ENCODE data around the gene RILPL2.
"Not testable (repeated sequence)": the region's sequence is repeated elsewhere in the genome, so short reads cannot be mapped to it uniquely, and the experiment has no call there.

Gene RILPL2

GRCh38 chr12:123469978-123470377 is 33.5 kb upstream of the RILPL2 start:
- Histone ChIP-seq H4K91ac (ENCODE audit: low read length) (no peak overlapping the region), H2AK5ac (ENCODE audit: low read length, severe bottlenecking) (no peak overlapping the region), H2BK12ac (ENCODE audit: low read length in 2 of 2) (no peak overlapping the region), H3K4me3 (ENCODE audit: insufficient read depth in 1 of 2, low read depth in 1 of 2, low read length in 2 of 2) (no peak overlapping the region), H3K79me1 (replicated peaks; ENCODE audit: low read length, poor library complexity, severe bottlenecking) (peaks cover 34% of the 10 kb centered on the region), H3K9ac (ENCODE audit: low read length) (no peak overlapping the region), H3K4me2 (ENCODE audit: low read length, poor library complexity, severe bottlenecking) (no peak overlapping the region), H3K18ac (ENCODE audit: low read depth in 1 of 2, low read length in 2 of 2) (no peak overlapping the region), H3K36me3 (ENCODE audit: control insufficient read depth in 1 of 2, insufficient read depth in 2 of 2, low read depth in 1 of 2, low read length in 2 of 2) (peaks cover 32 to 67% of the 10 kb centered on the region in 2 experiments), H2BK120ac (ENCODE audit: low read depth, low read length) (no peak overlapping the region), H3K27me3 (ENCODE audit: control insufficient read depth in 1 of 2, insufficient read depth in 1 of 2, low read length in 2 of 2) (no peaks in the 10 kb centered on the region), H3K4me1 (ENCODE audit: control insufficient read depth, insufficient read depth, low read depth, low read length) (peaks cover 6% of the 10 kb centered on the region), H3K4ac (ENCODE audit: low read depth in 1 of 2, low read length in 2 of 2) (no peak overlapping the region), H2AFZ (ENCODE audit: low read depth, low read length) (no peak overlapping the region), H4K8ac (ENCODE audit: low read length) (no peak overlapping the region), H3K23ac (ENCODE audit: low read length in 2 of 2) (no peak overlapping the region), H2BK15ac (ENCODE audit: low read depth, poor library complexity, severe bottlenecking) (no peak overlapping the region), H3K9me3 (ENCODE audit: control insufficient read depth, low read length) (no peaks in the 10 kb centered on the region), H3K27ac (ENCODE audit: low read length, poor library complexity, severe bottlenecking) (no peak overlapping the region), H2BK5ac (ENCODE audit: low read depth, low read length, poor library complexity, severe bottlenecking) (no peak overlapping the region), H3K14ac (ENCODE audit: low read length in 2 of 2) (no peak overlapping the region)
- DNase-seq: no peak
- WGBS: 100% methylated on average over 2 of the region's 2 CpGs

GRCh38 chr12:123468786-123469185 is 32.3 kb upstream of the RILPL2 start:
- Histone ChIP-seq H3K18ac (ENCODE audit: low read depth in 1 of 2, low read length in 2 of 2) (no peak overlapping the region), H2AFZ (ENCODE audit: low read depth, low read length) (no peak overlapping the region), H3K27ac (ENCODE audit: low read length, poor library complexity, severe bottlenecking) (no peak overlapping the region), H2AK5ac (ENCODE audit: low read length, severe bottlenecking) (no peak overlapping the region), H3K23ac (ENCODE audit: low read length in 2 of 2) (no peak overlapping the region), H3K36me3 (ENCODE audit: control insufficient read depth in 1 of 2, insufficient read depth in 2 of 2, low read depth in 1 of 2, low read length in 2 of 2) (peaks cover 32 to 65% of the 10 kb centered on the region in 2 experiments), H3K4me2 (ENCODE audit: low read length, poor library complexity, severe bottlenecking) (no peak overlapping the region), H2BK15ac (ENCODE audit: low read depth, poor library complexity, severe bottlenecking) (no peak overlapping the region), H3K4me3 (ENCODE audit: insufficient read depth in 1 of 2, low read depth in 1 of 2, low read length in 2 of 2) (no peak overlapping the region), H4K91ac (ENCODE audit: low read length) (no peak overlapping the region), H3K9me3 (ENCODE audit: control insufficient read depth, low read length) (no peaks in the 10 kb centered on the region), H2BK120ac (ENCODE audit: low read depth, low read length) (no peak overlapping the region), H3K4ac (ENCODE audit: low read depth in 1 of 2, low read length in 2 of 2) (no peak overlapping the region), H4K8ac (ENCODE audit: low read length) (no peak overlapping the region), H3K27me3 (ENCODE audit: control insufficient read depth in 1 of 2, insufficient read depth in 1 of 2, low read length in 2 of 2) (no peaks in the 10 kb centered on the region), H2BK5ac (ENCODE audit: low read depth, low read length, poor library complexity, severe bottlenecking) (no peak overlapping the region), H2BK12ac (ENCODE audit: low read length in 2 of 2) (no peak overlapping the region), H3K9ac (ENCODE audit: low read length) (no peak overlapping the region), H3K4me1 (ENCODE audit: control insufficient read depth, insufficient read depth, low read depth, low read length) (peaks cover 4% of the 10 kb centered on the region), H3K79me1 (replicated peaks; ENCODE audit: low read length, poor library complexity, severe bottlenecking) (peaks cover 32% of the 10 kb centered on the region), H3K14ac (ENCODE audit: low read length in 2 of 2) (no peak overlapping the region)
- WGBS: 61% methylated on average over 1 of the region's 1 CpG
- no peak for DNase-seq

- no peak overlapping the region for H2BK120ac ChIP-seq (ENCODE audit: low read depth, low read length)
- H3K4me2 ChIP-seq (ENCODE audit: low read length, poor library complexity, severe bottlenecking): no peak overlapping the region
- no peak overlapping the region for H3K23ac ChIP-seq (ENCODE audit: low read length in 2 of 2)
- H3K18ac ChIP-seq (ENCODE audit: low read depth in 1 of 2, low read length in 2 of 2): no peak overlapping the region
- peaks cover 20 to 43% of the 10 kb centered on the region in 2 experiments for H3K36me3 ChIP-seq (ENCODE audit: control insufficient read depth in 1 of 2, insufficient read depth in 2 of 2, low read depth in 1 of 2, low read length in 2 of 2)
- H2AK5ac ChIP-seq (ENCODE audit: low read length, severe bottlenecking): no peak overlapping the region
- no peaks in the 10 kb centered on the region for H3K27me3 ChIP-seq (ENCODE audit: control insufficient read depth in 1 of 2, insufficient read depth in 1 of 2, low read length in 2 of 2)
- H4K8ac ChIP-seq (ENCODE audit: low read length): no peak overlapping the region
- no peak overlapping the region for H2BK12ac ChIP-seq (ENCODE audit: low read length in 2 of 2)
- no peak overlapping the region for H3K27ac ChIP-seq (ENCODE audit: low read length, poor library complexity, severe bottlenecking)
- H4K91ac ChIP-seq (ENCODE audit: low read length): no peak overlapping the region
- no peak overlapping the region for H2AFZ ChIP-seq (ENCODE audit: low read depth, low read length)
- no peak overlapping the region for H3K4ac ChIP-seq (ENCODE audit: low read depth in 1 of 2, low read length in 2 of 2)
- no peak overlapping the region for H2BK15ac ChIP-seq (ENCODE audit: low read depth, poor library complexity, severe bottlenecking)
- no peaks in the 10 kb centered on the region for H3K4me1 ChIP-seq (ENCODE audit: control insufficient read depth, insufficient read depth, low read depth, low read length)
- H3K4me3 ChIP-seq (ENCODE audit: insufficient read depth in 1 of 2, low read depth in 1 of 2, low read length in 2 of 2): no peak overlapping the region
- H2BK5ac ChIP-seq (ENCODE audit: low read depth, low read length, poor library complexity, severe bottlenecking): no peak overlapping the region
- H3K79me1 ChIP-seq (replicated peaks; ENCODE audit: low read length, poor library complexity, severe bottlenecking): peaks cover 28% of the 10 kb centered on the region
- no peak overlapping the region for H3K14ac ChIP-seq (ENCODE audit: low read length in 2 of 2)
- H3K9me3 ChIP-seq (ENCODE audit: control insufficient read depth, low read length): no peaks in the 10 kb centered on the region
- no peak for DNase-seq
- over 99% methylated on average over 4 of the region's 4 CpGs for WGBS
- H3K9ac ChIP-seq (ENCODE audit: low read length): no peak overlapping the region
These were observed 28.6 kb upstream of the RILPL2 start for GRCh38 chr12:123465084-123465483.

- H3K79me1 ChIP-seq (replicated peaks; ENCODE audit: low read length, poor library complexity, severe bottlenecking): peaks cover 22% of the 10 kb centered on the region
These were observed 26.7 kb upstream of the RILPL2 start for GRCh38 chr12:123463174-123463573.

More at GRCh38 chr12:123463174-123463573, 26.7 kb upstream of the RILPL2 start:
- not testable (repeated sequence) for H2BK12ac ChIP-seq (ENCODE audit: low read length in 2 of 2); H4K91ac ChIP-seq (ENCODE audit: low read length); H4K8ac ChIP-seq (ENCODE audit: low read length); H3K14ac ChIP-seq (ENCODE audit: low read length in 2 of 2); H2AFZ ChIP-seq (ENCODE audit: low read depth, low read length); H3K4ac ChIP-seq (ENCODE audit: low read depth in 1 of 2, low read length in 2 of 2); DNase-seq; H2BK5ac ChIP-seq (ENCODE audit: low read depth, low read length, poor library complexity, severe bottlenecking); H3K4me2 ChIP-seq (ENCODE audit: low read length, poor library complexity, severe bottlenecking); H2BK15ac ChIP-seq (ENCODE audit: low read depth, poor library complexity, severe bottlenecking); H2BK120ac ChIP-seq (ENCODE audit: low read depth, low read length); H3K23ac ChIP-seq (ENCODE audit: low read length in 2 of 2); H3K18ac ChIP-seq (ENCODE audit: low read depth in 1 of 2, low read length in 2 of 2); H3K4me3 ChIP-seq (ENCODE audit: insufficient read depth in 1 of 2, low read depth in 1 of 2, low read length in 2 of 2); H2AK5ac ChIP-seq (ENCODE audit: low read length, severe bottlenecking); H3K27ac ChIP-seq (ENCODE audit: low read length, poor library complexity, severe bottlenecking); H3K9ac ChIP-seq (ENCODE audit: low read length); H3K27me3 ChIP-seq (ENCODE audit: control insufficient read depth in 1 of 2, insufficient read depth in 1 of 2, low read length in 2 of 2); H3K4me1 ChIP-seq (ENCODE audit: control insufficient read depth, insufficient read depth, low read depth, low read length); H3K9me3 ChIP-seq (ENCODE audit: control insufficient read depth, low read length)
- H3K36me3 ChIP-seq (ENCODE audit: control insufficient read depth in 1 of 2, insufficient read depth in 2 of 2, low read depth in 1 of 2, low read length in 2 of 2): peaks cover 19 to 34% of the 10 kb centered on the region in 2 experiments
- over 99% methylated on average over 11 of the region's 11 CpGs for WGBS
